SK-N-SH (cell line): Measurements from ENCODE around the gene PIK3CA. TPM values are rescaled to one million over a fixed set of nuclear protein-coding genes. Genes with fewer than 3 reads are reported as not detected.

ENCODE experiments used
- CTCF ChIA-PET: fragments of 300-600, 350-600 bp; formaldehyde crosslinking; extraction: SDS; loops from one replicate; lab custom pipeline; 2021; lab: Yijun Ruan, JAX
- POLR2A ChIA-PET: fragments of 350-600 bp; sonication (Branson Sonifier 250); formaldehyde crosslinking; extraction: SDS; loops from one replicate; lab custom pipeline; 2020; ENCODE audit warnings: antibody characterized with exemption, inconsistent platforms; lab: Yijun Ruan, JAX
- DNase-seq: peaks from one replicate; pipeline ENCODE4 v3.0.0; 2012
- H2AFZ ChIP-seq: fragments of 200-600 bp; sonication (generic); 2 replicates; pipeline ENCODE4 v1.8.1; 2016; ENCODE audit warnings: antibody characterized with exemption, mild to moderate bottlenecking, low read depth
- H3F3A ChIP-seq: fragments of 200-600 bp; sonication (generic); replicated peaks from 2 replicates; pipeline ENCODE3; 2016; ENCODE audit warnings: antibody characterized with exemption, mild to moderate bottlenecking; ENCODE audit not compliant: insufficient read depth
- H3K27ac ChIP-seq, 2 experiments: fragments of 200-500 bp in 1 of 2; fragments of 200-600 bp in 1 of 2; sonication (Bioruptor generic) in 1 of 2; sonication (generic), shearing (Covaris generic) in 1 of 2; 2 replicates each; pipeline versions ENCODE4 v1.5.1 to v1.6.1; 2014 to 2016; ENCODE audit warnings: low read depth in 2 of 2, inconsistent platforms in 1 of 2, low read length in 1 of 2, mild to moderate bottlenecking in 1 of 2, mixed read lengths in 1 of 2
- H3K27me3 ChIP-seq: fragments of 200-600 bp; sonication (generic), shearing (Covaris generic); 2 replicates; pipeline ENCODE4 v1.6.1; 2016; ENCODE audit warnings: mixed run types; ENCODE audit not compliant: insufficient read depth
- H3K36me3 ChIP-seq, 2 experiments: fragments of 200-500 bp in 1 of 2; fragments of 200-600 bp in 1 of 2; sonication (Bioruptor generic) in 1 of 2; sonication (generic) in 1 of 2; replicated peaks in 1 of 2; 2 replicates each; pipeline versions ENCODE3 to v1.5.1; 2014 to 2016; ENCODE audit warnings: low read length in 1 of 2, mild to moderate bottlenecking in 1 of 2; ENCODE audit not compliant: insufficient read depth in 2 of 2, control insufficient read depth in 1 of 2
- H3K4me1 ChIP-seq, 2 experiments: fragments of 200-500 bp in 1 of 2; fragments of 200-600 bp in 1 of 2; sonication (Bioruptor generic) in 1 of 2; sonication (generic), shearing (Covaris generic) in 1 of 2; 2 replicates each; pipeline versions ENCODE4 v1.5.1 to v1.6.1; 2014 to 2016; ENCODE audit warnings: low read depth in 1 of 2, low read length in 1 of 2, mixed run types in 1 of 2; ENCODE audit not compliant: insufficient read depth in 2 of 2, control insufficient read depth in 1 of 2
- H3K4me2 ChIP-seq: fragments of 200-600 bp; sonication (generic), shearing (Covaris generic); 2 replicates; pipeline ENCODE4 v1.6.1; 2017; ENCODE audit warnings: mixed run types
- H3K4me3 ChIP-seq, 2 experiments: fragments of 200-500 bp in 1 of 2; fragments of 200-600 bp in 1 of 2; sonication (Bioruptor generic) in 1 of 2; sonication (generic), shearing (Covaris generic) in 1 of 2; 2 replicates each; pipeline versions ENCODE4 v1.5.1 to v1.8.1; 2014 to 2016; ENCODE audit warnings: low read depth in 2 of 2, inconsistent platforms in 1 of 2, low read length in 1 of 2, mild to moderate bottlenecking in 1 of 2, mixed read lengths in 1 of 2, moderate library complexity in 1 of 2
- H3K79me2 ChIP-seq: fragments of 200-600 bp; sonication (generic); 2 replicates; pipeline ENCODE4 v1.8.1; 2017; ENCODE audit warnings: mild to moderate bottlenecking; ENCODE audit not compliant: insufficient read depth
- H3K9ac ChIP-seq: fragments of 200-600 bp; sonication (generic); 2 replicates; pipeline ENCODE4 v1.6.1; 2017; ENCODE audit warnings: mixed run types
- H3K9me2 ChIP-seq: fragments of 200-600 bp; sonication (generic); 2 replicates; pipeline ENCODE4 v1.6.1; 2017; ENCODE audit warnings: mixed run types
- H3K9me3 ChIP-seq: fragments of 200-600 bp; sonication (generic); 2 replicates; pipeline ENCODE4 v1.6.1; 2017; ENCODE audit warnings: mixed run types, mild to moderate bottlenecking, moderate library complexity
- H4K20me1 ChIP-seq: fragments of 200-600 bp; sonication (generic); 2 replicates; pipeline ENCODE4 v1.6.1; 2017; ENCODE audit warnings: mild to moderate bottlenecking, mixed run types; ENCODE audit not compliant: insufficient read depth
- CHD2 ChIP-seq: fragments of 150-350 bp; IDR thresholded peaks from 2 replicates; pipeline ENCODE4 v1.6.1; 2018; ENCODE audit warnings: low read length; ENCODE audit not compliant: partially characterized antibody
- CTCF ChIP-seq: fragments of 200-600 bp; sonication (generic); IDR thresholded peaks from 2 replicates; pipeline ENCODE4 v1.6.1; 2017; ENCODE audit warnings: antibody characterized with exemption, mild to moderate bottlenecking, moderate library complexity
- ELF1 ChIP-seq: IDR thresholded peaks from 2 replicates; pipeline ENCODE4 v1.4.0; 2012
- EP300 ChIP-seq, 2 experiments: IDR thresholded peaks; 2 replicates each; pipeline versions ENCODE4 v1.4.0 to v1.6.1; 2012; ENCODE audit warnings: borderline replicate concordance in 1 of 2, low read depth in 1 of 2, low read length in 1 of 2
- FOXJ3 ChIP-seq: sonication (generic); formaldehyde crosslinking; IDR thresholded peaks from 2 replicates; pipeline ENCODE4 v1.5.1; 2020; ENCODE audit warnings: mild to moderate bottlenecking, missing genetic modification reagents
- GABPA ChIP-seq: IDR thresholded peaks from 2 replicates; pipeline ENCODE4 v1.4.0; 2012; ENCODE audit warnings: low read depth, mild to moderate bottlenecking
- GATA2 ChIP-seq: sonication (generic); formaldehyde crosslinking; IDR thresholded peaks from 2 replicates; pipeline ENCODE4 v1.5.0; 2020; ENCODE audit warnings: mild to moderate bottlenecking, missing genetic modification reagents
- IRF3 ChIP-seq: fragments of 150-350 bp; IDR thresholded peaks from 2 replicates; pipeline ENCODE4 v1.6.1; 2016; ENCODE audit warnings: mild to moderate bottlenecking, low read depth, low read length
- NFIC ChIP-seq: IDR thresholded peaks from 2 replicates; pipeline ENCODE4 v1.4.0; 2012; ENCODE audit warnings: borderline replicate concordance
- RCOR1 ChIP-seq: fragments of 150-350 bp; IDR thresholded peaks from 2 replicates; pipeline ENCODE4 v1.6.1; 2017; ENCODE audit warnings: antibody characterized with exemption, low read length
- RFX5 ChIP-seq: IDR thresholded peaks from 2 replicates; pipeline ENCODE4 v1.6.1; 2012; ENCODE audit warnings: mild to moderate bottlenecking, improper control_type of control experiment, low read length
- SMC3 ChIP-seq: IDR thresholded peaks from 2 replicates; pipeline ENCODE4 v1.6.1; 2012; ENCODE audit warnings: low read depth, low read length, improper control_type of control experiment
- TAF1 ChIP-seq: IDR thresholded peaks from 2 replicates; pipeline ENCODE4 v1.6.1; 2012; ENCODE audit warnings: low read depth, mild to moderate bottlenecking, low read length, moderate library complexity, borderline replicate concordance
- USF1 ChIP-seq: IDR thresholded peaks from 2 replicates; pipeline ENCODE4 v1.4.0; 2012; ENCODE audit warnings: low read depth, borderline replicate concordance
- USF2 ChIP-seq: fragments of 150-350 bp; IDR thresholded peaks from 2 replicates; pipeline ENCODE4 v1.6.1; 2017; ENCODE audit warnings: antibody characterized with exemption, low read length, low read depth, borderline replicate concordance
- YY1 ChIP-seq: IDR thresholded peaks from 2 replicates; pipeline ENCODE4 v1.4.0; 2012; ENCODE audit warnings: low read depth, mild to moderate bottlenecking
- ZBTB33 ChIP-seq: IDR thresholded peaks from 2 replicates; pipeline ENCODE4 v1.4.0; 2012; ENCODE audit warnings: low read depth, borderline replicate concordance
- WGBS: methylation state at CpG from one replicate; pipeline ENCODE4 v1.1.6; 2017; ENCODE audit warnings: low lambda C conversion rate; 5-methylcytosine and 5-hydroxymethylcytosine counted together
- polyA plus RNA-seq, 3 experiments: library from polyadenylated mRNA; depleted of rRNA; stranded (reverse); fragments of >200 nt; gene quantifications; 2 replicates each; pipeline ENCODE4 v1.2.3, GENCODE V29; 2012
- TF ChIP-seq, protein P1 (sequence below): IDR thresholded peaks from 2 replicates; pipeline ENCODE4; 2012

Gene PIK3CA
- polyA plus RNA-seq, 1 of the 3 experiments (the other 2 are of a cell fraction) = 3.2 TPM

- no peaks in the 10 kb centered on the region for H3K79me2 ChIP-seq
- H3K27ac ChIP-seq = no peak overlapping the region
- 83% methylated on average over 1 of the region's 1 CpG for WGBS
- DNase-seq = no peak
- H3K36me3 ChIP-seq = no peaks in the 10 kb centered on the region
- H3K4me3 ChIP-seq = no peak overlapping the region
- no peaks in the 10 kb centered on the region for H4K20me1 ChIP-seq
- no peaks in the 10 kb centered on the region; a peak in 2 of 4 replicates for H3K4me1 ChIP-seq
- H3K9ac ChIP-seq = no peak overlapping the region
- POLR2A ChIA-PET = no interaction called here
- H3K4me2 ChIP-seq = no peak overlapping the region
- H3K9me3 ChIP-seq = no peaks in the 10 kb centered on the region
- no peak for TF ChIP-seq CHD2
- TF ChIP-seq, protein P1, sequence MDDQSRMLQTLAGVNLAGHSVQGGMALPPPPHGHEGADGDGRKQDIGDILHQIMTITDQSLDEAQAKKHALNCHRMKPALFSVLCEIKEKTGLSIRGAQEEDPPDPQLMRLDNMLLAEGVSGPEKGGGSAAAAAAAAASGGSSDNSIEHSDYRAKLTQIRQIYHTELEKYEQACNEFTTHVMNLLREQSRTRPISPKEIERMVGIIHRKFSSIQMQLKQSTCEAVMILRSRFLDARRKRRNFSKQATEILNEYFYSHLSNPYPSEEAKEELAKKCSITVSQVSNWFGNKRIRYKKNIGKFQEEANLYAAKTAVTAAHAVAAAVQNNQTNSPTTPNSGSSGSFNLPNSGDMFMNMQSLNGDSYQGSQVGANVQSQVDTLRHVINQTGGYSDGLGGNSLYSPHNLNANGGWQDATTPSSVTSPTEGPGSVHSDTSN = no peak
- no peak for TF ChIP-seq NFIC
- TF ChIP-seq TAF1 = no peak
- TF ChIP-seq SMC3 = no peak
- TF ChIP-seq RFX5 = no peak
- TF ChIP-seq ZBTB33 = no peak
- no peak for TF ChIP-seq GABPA
- no peak for TF ChIP-seq GATA2
- TF ChIP-seq EP300 (IDR thresholded peaks at IDR 0.05; ENCODE audit: borderline replicate concordance in 1 of 2, low read depth in 1 of 2, low read length in 1 of 2) = no peak
- TF ChIP-seq YY1 = no peak
- TF ChIP-seq FOXJ3 (CRISPR knock-in tag) = no peak
- TF ChIP-seq RCOR1 = no peak
- no peak for TF ChIP-seq USF2
- no peak for TF ChIP-seq ELF1
- H3K27me3 ChIP-seq = no peaks in the 10 kb centered on the region
- H3K9me2 ChIP-seq = no peaks in the 10 kb centered on the region
- CTCF ChIA-PET = interaction anchor here (0.6 to 2.4 kb wide), 3 partner anchors 23 to 117 kb away, joined by 3 to 6 read pairs (median 5); partner anchors contain the start of gene PIK3CA
- no peak overlapping the region for H2AFZ ChIP-seq
- H3F3A ChIP-seq = no peaks in the 10 kb centered on the region
Observed at GRCh38 chr3:179265092-179265491, 116.9 kb downstream of the PIK3CA start.

GRCh38 chr3:179265875-179266274 lies 117.7 kb downstream of the PIK3CA start:
- Histone ChIP-seq H3K4me1 (no peaks in the 10 kb centered on the region; a peak in 2 of 4 replicates), H3K4me2 (no peak overlapping the region), H3F3A (no peaks in the 10 kb centered on the region), H3K9me3 (no peaks in the 10 kb centered on the region), H3K36me3 (no peaks in the 10 kb centered on the region), H3K9me2 (no peaks in the 10 kb centered on the region), H3K9ac (no peak overlapping the region), H3K4me3 (no peak overlapping the region), H3K79me2 (no peaks in the 10 kb centered on the region), H3K27me3 (no peaks in the 10 kb centered on the region), H4K20me1 (no peaks in the 10 kb centered on the region), H2AFZ (no peak overlapping the region), H3K27ac (no peak overlapping the region)
- CTCF ChIA-PET = interaction anchor here (1.8 to 2.4 kb wide), 2 partner anchors 50 to 118 kb away, joined by 5 to 6 read pairs; partner anchors contain the start of gene PIK3CA
- POLR2A ChIA-PET = no interaction called here
- DNase-seq = no peak
- WGBS = 63% methylated on average over 4 of the region's 4 CpGs
- no peak for TF ChIP-seq GABPA
- TF ChIP-seq IRF3 = no peak
- no peak for TF ChIP-seq TAF1
- TF ChIP-seq YY1 = no peak
- TF ChIP-seq SMC3 = no peak
- TF ChIP-seq USF1 = no peak
- TF ChIP-seq CTCF = no peak
- TF ChIP-seq, protein P1 = no peak
- TF ChIP-seq, all 33 proteins: peak for 0
